ENCODE measurements around the gene SLC17A5.
"Not testable (repeated sequence)": the region's sequence is repeated elsewhere in the genome, so short reads cannot be mapped to it uniquely, and the experiment has no call there.

Gene SLC17A5

DNA sequence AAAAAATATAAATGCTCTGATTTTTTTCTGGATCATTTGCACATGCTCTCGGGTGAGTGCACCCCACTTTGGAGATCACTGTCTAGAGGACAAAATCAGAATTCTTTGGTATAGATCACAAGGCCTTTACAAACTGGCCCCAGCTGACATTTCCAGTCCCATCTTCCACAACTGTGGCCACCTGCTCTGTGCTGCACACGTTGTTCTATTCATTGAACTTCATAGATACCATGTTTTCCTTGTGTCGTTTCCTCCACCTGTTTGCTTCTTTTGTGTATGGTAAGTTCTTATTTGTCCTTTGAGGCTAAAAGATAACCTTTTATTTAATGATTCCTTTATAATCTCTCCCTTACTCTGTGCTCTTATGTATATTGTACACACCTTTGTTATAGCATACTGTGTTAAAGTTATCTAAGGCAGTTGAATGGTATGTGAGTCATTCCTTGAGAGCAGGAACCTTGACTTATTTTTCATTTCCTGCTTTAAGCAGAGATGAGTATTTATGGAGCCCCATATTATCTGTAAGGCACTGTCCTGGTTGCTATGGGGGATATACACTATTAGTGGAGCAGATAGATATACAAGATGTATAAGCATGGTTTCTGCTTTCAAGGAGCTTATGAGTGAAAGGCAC, 12.0 kb upstream of the SLC17A5 start:
- no peak for DNase-seq (ENCODE audit: low spot score)

DNA sequence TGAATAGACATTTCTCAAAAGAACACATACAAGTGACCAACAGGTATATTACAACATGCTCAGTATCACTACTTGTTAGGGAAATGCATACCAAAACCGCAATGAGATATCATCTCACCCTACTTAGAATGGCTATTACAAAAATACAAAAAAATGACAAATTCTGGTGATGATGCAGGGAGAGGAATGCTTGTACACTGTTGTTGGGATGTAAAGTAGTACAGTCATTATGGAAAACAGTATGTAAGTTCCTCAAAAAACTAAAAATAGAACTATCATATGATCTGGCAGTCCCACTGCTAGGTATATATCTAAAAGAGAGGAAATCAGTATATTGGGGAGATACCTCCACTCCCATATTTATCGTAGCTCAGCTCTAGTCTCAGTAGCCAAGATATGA, 10.9 kb upstream of the SLC17A5 start:
- no peak for DNase-seq (ENCODE audit: low spot score)

DNA sequence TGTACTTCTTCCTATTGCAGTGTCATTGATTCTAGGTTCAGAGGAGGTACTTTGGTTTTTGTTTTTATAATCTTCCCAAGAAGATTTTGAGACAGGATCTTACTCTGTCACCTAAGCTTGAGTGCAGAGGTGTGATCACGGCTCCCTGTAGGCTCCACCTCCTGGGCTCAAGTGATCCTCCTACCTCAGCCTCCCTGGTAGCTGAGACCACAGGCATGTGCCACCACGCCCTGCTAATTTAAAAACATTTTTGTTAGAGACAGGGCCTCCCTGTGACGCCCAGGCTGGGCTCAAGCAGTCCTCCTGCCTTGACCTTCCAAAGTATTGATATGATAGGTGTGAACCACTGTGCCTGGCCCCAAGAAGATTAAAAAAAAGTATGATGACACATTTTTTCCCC, 3.4 kb upstream of the SLC17A5 start:
- DNase-seq (ENCODE audit: low spot score) = no peak

DNA sequence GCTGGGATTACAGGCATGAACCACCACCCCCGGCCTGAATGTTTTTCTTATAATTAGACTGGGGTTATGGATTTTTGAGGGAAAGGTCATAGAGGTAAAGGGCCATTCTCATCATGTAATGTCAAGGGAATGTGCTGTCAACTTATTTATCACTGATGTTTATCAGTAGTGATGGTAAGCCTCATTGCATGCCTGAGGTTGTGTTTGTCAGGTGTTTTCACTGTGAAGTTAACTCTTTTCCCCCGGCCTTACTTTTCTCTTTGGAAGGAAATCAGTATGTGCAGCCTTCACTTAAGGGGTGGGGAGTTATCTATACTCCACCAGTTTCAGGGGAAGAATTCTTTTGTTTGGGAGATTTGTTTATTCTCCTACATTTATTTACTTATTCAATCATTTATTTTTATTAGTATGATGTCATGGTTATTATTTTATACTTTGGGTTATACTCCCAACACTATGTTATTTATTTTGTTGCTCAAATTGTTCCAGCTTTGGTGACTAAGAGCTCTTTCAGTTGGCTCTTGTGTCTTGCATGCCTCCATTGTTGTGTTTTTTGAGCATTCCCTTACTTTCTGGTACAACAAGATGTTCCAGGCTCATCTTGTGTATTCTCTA, 2.8 kb upstream of the SLC17A5 start:
- no peak for DNase-seq (ENCODE audit: low spot score)

DNA sequence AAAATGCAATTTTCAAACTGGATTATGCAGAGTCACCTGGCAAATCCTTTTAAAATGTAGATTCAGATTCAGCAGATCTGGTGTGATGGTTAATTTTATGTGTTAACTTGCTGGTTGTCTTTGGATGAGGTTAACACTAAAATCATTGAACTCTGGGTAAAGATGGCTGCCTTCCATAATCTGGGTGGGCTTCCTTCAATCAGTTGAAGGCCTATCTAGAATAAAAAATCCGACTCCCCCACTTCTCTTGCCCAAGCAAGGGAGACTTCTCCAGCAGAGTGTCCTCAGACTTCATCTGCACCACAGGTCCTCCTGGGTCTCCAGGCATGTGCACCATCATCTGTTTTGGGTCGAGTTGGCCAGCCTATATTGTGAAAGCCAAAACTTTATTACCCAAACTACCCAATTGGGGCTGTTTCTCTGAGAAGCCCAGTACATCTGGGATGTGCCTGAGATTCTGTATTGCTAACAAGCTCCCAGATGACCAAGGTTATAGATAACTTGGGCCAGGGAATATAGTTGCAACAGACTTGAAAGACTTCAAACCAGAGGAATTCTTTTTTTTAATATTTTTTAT, 1.6 kb upstream of the SLC17A5 start:
- DNase-seq (ENCODE audit: low spot score) = no peak

DNA sequence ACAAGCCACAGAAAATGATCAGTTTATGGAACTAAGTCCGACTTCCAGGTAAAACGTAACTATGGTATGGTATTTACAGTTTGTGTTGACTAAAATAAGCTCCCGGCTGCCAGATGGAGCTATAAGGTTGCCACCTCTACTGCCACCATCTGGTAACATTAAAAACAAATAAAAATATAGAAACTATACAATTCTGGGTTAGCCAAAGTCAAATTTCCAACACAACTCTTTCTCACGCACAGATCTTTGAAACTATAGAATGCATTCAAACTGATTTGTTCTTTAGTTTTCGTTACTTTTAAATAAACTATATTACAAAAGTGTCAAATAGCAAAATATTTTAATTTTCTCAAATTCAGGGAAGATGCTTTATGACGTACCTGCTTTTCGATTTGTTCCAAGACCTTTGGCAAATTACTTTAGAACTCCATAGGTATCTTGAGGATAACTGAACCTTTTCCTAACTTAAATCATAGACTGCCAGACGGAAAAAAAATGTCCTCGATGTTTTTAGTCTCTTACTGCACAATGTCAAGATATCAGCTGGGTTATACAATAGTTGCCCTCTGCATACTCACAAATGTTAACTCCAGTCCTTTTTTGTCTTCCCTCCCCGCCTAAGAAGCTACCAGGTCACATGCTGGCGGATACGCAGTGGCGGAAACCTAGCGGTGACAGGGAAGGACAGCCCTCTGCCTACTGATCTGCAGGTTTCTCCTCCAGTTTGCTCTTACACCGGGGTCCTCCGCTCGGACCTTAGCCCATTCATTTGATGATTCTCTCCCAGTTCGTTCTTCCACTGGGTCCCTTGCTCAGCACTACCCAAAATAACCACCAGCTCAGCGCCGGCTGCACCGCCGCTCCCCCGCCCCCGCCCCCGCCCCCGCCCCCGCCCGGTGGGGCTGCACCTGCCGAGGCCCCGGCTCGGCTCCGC, 888 bp downstream of the SLC17A5 start:
- DNase-seq (ENCODE audit: low spot score) = peak; percentile 61

DNA sequence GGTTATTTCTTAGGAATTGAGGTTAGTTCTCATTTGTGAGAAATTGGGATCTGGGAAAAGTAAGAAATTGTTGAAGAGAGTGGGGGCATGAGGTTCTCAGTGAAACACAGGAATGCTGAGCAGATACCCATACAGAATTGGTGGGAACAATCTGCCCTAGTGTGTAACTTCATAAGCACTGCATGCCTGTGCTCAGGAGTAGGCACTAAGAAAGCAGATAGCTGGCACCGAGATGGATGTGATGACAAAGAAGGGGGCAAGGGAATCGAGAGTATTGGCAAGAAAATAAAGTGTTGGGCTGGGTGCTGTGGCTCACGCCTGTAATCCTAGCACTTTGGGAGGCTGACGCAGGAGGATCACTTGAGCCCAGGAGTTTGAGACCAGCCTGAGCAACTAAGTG, 4.0 kb downstream of the SLC17A5 start:
- DNase-seq (ENCODE audit: low spot score) = no peak

DNA sequence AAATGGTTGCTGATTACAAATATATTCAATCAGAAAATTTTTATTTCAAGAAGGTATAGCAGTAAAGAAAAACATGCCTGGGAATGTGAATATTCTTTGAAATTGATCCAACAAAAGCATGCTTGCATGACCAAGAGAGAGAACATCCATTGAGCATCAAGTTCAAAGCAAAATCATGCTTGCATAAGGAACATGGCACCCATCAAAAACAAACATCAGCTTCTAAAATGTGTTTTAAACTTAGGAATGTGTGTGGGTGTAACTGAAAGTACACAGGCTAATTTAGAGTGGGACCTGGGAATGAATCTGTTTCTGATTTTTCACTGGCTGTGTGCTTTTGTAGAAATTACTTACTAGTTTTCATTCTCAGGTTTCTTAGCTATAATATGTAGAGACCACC, 5.6 kb downstream of the SLC17A5 start:
- no peak for DNase-seq (ENCODE audit: low spot score)

DNA sequence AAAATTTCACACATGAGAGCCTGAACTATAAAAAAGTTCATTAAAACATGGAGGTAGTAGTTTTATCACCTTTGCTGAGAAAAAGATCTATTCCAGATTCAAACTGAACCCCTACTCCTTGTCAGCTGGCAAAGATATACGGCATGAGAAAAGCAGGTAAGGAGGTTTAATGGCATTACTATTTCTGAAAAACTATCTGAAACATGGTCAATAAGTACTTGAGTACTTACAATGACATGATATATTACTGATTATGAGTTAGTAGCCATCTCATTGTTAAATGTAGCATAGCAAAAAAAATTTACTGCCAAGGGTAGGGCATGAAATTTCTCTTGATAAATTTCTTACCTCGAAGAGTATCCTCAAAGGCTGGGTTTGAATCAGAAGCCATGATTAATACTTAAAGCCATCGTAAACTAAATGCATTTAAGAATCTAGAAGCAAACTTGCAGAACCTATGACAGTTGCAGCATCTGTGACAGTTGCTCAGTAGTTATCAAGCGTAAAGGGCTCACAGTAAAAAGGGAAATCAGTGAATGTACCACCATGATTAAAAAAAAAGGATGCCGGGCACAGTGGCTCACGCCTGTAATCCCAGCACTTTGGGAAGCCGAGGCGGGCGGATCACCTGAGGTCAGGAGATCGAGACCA, 8.7 kb downstream of the SLC17A5 start:
- no peak for DNase-seq (ENCODE audit: low spot score)

DNA sequence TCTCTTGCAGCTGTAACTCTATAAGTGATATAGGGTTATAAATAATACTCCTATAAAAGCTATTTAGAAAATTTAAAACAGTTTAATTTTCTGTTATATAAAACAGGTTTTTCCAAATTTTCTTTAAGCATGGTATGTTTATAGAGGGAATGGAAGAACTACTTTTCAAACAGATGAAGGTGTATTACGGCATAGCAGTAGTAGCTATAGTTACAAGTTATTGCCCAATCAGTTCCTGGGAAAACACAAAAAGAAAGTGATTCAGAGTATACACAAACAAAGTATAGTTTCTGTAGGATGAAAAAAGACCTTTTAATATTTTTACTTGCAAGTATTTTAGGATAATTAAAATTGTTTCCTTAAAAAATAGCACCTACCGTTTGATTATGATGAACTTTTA, 9.8 kb downstream of the SLC17A5 start:
- DNase-seq (ENCODE audit: low spot score) = no peak

DNA sequence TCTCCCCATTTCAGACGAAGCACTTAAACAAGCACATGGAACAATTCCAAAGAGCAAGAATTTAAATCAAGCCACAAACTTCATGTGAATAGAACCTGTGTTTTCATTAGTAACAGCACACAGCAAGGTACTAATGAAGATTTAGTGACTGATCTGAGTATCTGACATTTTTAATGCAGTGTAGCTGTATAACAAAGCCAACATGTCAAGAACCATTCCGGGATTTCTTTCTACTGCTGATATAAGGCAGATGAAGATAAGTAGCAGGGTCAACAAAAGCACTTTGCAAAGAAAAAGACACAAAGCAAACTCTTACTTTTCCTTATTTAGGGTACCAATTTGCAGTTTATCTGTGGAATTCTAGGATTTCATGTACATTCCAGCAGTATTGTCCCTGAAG, 11.3 kb downstream of the SLC17A5 start:
- no peak for DNase-seq (ENCODE audit: low spot score)

DNA sequence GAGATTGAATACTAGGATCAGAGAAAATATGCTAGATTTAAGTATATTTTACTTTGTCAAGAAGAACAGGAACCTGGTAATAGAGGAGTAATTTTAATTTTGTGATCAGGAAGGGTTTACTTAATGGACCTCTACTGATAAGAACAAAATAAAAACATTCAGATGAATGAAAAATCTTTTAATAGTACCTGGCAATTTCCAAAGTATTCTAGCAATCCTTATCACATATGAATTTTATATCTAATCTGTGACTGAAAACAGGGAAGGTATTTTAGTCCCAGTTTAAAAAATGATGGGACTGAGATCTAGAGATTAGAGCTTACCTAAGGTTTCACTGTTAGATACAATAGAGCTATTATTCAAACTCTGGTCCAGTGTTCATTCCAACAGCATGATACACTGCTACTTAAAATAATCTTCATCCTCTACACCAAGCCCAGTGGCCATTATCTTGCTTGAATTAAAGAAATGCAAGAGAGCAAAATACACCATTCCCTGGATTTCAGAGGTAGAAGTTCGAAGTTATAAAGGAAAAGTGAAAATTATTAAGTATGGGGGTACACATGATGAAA, 13.5 kb downstream of the SLC17A5 start:
- no peak for DNase-seq (ENCODE audit: low spot score)

DNA sequence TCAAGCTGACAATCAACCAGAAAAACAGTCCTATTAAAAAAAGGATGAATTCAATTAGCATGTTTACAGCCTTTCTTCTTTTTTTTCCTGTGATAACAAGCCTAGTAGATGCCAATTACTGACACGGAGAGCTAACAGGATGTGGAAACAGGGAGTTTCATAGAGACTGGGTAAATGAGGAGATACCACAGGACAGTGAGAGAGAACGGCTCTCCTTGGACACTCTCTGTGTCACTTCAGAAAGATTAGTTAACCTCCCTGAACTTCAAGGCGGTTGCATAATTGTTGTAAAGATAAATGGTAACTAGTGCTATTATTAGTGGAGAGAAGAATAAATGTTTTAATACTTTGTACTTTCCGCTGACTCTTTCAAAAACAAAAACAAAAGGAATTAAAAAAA, 14.8 kb downstream of the SLC17A5 start:
- no peak for DNase-seq (ENCODE audit: low spot score)

DNA sequence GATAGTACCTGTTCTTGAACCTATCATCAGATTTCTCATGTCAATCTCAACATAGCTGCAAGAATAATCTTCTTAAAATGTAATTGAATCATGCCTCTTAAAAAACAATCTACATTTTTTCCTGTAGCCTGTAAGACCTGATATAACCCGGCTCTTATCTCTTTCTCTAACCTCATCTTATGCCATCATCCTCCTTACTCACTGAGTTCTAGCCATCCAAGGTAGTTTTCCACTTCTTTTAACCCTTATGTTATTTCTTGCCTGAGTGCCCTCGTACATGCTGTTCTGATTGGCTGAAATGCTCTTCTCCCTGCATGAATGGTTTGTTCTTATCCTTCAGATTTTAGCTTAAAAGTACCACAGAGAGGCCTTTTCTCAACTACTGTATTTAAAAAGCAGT, 16.4 kb downstream of the SLC17A5 start:
- DNase-seq (ENCODE audit: low spot score) = no peak

DNA sequence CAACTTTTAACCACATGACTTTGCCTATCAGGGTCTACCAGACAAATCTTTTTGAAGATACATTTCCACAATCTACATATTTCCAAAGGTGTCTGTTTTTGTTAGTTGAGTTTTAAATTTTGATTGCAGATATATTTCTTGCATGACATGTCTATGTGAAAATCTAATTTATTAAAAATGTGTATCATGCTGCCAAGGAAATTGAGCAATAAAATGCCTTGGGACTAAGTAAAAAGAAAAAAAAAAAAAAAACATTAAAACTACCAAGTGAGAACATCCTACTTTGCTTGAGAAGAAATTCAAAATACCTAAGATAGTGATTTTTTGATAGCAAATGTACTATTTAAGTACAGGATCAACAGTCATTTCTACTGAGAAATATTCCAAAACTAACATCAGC, 17.7 kb downstream of the SLC17A5 start:
- DNase-seq (ENCODE audit: low spot score) = no peak

DNA sequence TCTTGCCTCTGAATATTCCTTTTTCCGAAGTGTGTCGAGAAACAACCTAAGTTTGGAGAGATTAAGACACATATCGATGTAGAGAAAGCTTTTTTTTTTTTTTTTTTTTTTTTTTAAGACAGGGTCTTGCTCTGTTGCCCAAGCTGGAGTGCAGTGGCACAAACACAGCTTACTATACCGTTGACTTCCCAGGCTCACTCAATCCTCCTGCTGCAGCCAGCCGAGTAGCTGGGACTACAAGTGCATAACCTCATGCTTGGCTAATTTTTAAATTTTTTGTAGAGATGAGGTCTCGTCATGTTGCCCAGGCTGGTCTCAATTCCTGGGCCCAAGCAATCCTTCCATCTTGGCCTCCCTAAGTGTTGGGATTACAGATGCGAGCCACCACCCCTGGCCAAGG, 21.4 kb downstream of the SLC17A5 start:
- DNase-seq (ENCODE audit: low spot score) = no peak

DNA sequence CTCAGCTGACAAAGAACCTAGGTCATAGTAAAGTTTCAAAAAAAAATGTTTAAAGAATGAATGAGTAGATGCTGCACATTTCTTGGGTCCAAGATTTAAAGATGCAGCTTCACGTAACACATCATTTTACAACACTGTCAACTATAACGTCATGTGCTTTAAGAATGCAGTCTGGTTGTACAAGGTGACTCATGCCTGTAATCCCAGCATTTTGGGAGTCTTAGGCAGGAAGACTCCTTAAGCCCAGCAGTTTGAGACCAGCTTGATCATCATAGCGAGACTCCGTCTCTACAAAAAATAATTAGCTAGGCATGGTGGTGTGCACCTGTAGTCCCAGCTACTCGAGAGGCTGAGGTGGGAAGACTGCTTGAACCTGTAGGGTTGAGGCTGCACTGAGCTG, 21.9 kb downstream of the SLC17A5 start:
- DNase-seq (ENCODE audit: low spot score) = no peak

DNA sequence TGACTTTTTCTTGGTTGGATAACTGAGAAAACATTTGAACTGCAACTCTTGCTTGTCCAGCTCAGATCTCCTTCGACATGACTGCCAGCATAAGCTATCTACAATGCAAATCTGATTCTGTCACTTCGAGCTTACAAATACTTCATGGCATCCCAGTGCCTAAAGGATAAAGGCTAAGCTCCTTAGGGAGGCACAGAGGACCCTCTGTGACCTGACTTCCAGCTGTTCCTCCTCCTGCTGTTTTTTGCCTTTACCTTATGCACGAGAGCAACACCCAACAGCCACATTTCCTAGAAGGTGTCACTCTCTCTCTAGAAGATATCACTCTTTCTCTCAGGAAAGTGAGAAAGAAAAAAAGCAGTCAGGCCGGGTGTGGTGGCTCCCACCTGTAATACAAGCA, 23.4 kb downstream of the SLC17A5 start:
- no peak for DNase-seq (ENCODE audit: low spot score)

DNA sequence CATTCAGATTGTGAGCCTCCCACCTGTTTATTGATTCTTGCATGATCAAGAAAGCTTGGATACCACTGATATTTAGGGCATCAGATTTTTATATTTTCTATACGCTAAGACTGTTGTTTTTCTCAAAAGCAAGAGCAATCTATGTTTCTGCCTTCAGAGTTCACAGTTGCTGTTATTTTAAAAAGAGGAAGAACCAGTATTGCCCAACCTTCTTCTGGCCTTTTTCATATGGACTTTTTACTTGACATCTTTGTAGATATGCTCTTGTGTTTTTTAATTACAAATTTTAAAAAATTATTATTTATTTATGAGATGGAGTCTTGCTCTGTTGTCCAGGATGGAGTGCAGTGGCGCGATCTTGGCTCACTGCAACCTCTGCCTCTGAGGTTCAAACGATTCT, 28.9 kb downstream of the SLC17A5 start:
- no peak for DNase-seq (ENCODE audit: low spot score)

DNA sequence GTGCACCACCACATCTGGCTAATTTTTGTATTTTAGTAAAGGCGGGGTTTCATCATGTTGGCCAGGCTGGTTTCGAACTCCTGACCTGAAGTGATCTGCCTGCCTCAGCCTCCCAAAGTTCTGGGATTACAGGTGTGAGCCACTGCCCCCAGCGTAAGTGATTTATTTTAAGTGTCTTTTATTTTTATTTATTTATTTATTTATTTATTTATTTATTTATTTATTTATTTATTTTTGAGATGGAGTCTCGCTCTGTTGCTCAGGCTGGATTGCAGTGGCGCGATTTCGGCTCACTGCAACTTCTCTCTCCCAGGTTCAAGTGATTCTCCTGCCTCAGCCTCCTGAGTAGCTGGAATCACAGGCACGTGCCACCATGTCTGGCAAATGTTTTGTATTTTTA, 30.3 kb downstream of the SLC17A5 start:
- DNase-seq (ENCODE audit: low spot score) = not testable (repeated sequence)

DNA sequence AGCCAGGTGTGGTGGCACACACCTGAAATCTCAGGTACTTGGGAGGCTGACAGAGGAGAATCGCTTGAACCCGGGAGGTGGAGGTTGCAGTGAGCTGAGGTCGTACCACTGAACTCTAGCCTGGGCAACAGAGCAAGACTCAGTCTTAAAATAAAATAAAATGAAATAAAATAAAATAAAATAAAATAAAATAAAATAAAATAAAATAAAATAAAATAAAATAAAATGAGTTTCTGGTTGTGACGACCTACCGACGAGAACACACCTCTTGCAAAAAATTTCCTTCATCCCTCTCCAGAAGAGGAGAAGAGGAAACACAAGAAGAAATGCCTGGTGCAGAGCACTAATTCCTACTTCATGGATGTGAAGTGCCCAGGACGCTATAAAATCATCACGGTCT, 35.7 kb downstream of the SLC17A5 start:
- not testable (repeated sequence) for DNase-seq (ENCODE audit: low spot score)

DNA sequence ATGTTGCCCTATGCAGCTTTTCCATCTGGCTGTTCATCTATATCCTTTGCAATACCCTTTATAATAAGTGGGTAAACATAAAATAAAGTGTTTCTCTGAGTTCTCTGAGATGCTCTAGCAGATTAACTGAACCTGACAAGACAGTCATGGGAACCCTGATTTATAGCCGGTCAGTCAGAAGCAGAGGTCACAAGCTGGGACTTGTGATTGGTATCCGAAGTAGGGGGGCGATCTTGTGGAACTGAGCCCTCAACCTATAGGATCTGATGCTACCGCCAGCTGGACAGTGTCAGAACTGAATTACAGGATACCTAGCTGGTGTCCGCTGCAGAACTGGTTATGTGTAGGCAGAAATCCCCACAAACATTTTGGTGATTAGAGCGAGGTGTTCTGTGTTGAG, 39.0 kb downstream of the SLC17A5 start:
- no peak for DNase-seq (ENCODE audit: low spot score)

Measured in AG08395 (cell line).